ENCODE measurements around the gene CLCN7.

Gene CLCN7

GRCh38 chr16:1465567-1465915, 9.3 kb downstream of the CLCN7 start:
- TF ChIP-seq ZFX (IDR thresholded peaks at IDR 0.05; ENCODE audit: borderline replicate concordance) (no peak), CTCF (IDR thresholded peaks at IDR 0.05) (no peak)
- H3K27ac ChIP-seq, result no peak overlapping the region

GRCh38 chr16:1464894-1465566, 9.8 kb downstream of the CLCN7 start:
- H3K27ac ChIP-seq, result no peak overlapping the region
- TF ChIP-seq CTCF (IDR thresholded peaks at IDR 0.05) (no peak), ZFX (IDR thresholded peaks at IDR 0.05; ENCODE audit: borderline replicate concordance) (no peak)

GRCh38 chr16:1464196-1464893, 10.5 kb downstream of the CLCN7 start:
- no peak overlapping the region for H3K27ac ChIP-seq
- TF ChIP-seq CTCF (IDR thresholded peaks at IDR 0.05), result no peak
- TF ChIP-seq ZFX (IDR thresholded peaks at IDR 0.05; ENCODE audit: borderline replicate concordance), result no peak

- no peak for TF ChIP-seq ZFX (IDR thresholded peaks at IDR 0.05; ENCODE audit: borderline replicate concordance)
- TF ChIP-seq CTCF (IDR thresholded peaks at IDR 0.05), result no peak
- H3K27ac ChIP-seq, result no peak overlapping the region
Observed at GRCh38 chr16:1461146-1461545, 13.7 kb downstream of the CLCN7 start.

GRCh38 chr16:1460602-1461138, 14.2 kb downstream of the CLCN7 start:
- TF ChIP-seq CTCF (IDR thresholded peaks at IDR 0.05), result no peak
- no peak for TF ChIP-seq ZFX (IDR thresholded peaks at IDR 0.05; ENCODE audit: borderline replicate concordance)
- no peak overlapping the region for H3K27ac ChIP-seq

GRCh38 chr16:1459967-1460366, 14.9 kb downstream of the CLCN7 start:
- no peak for TF ChIP-seq CTCF (IDR thresholded peaks at IDR 0.05)
- no peak for TF ChIP-seq ZFX (IDR thresholded peaks at IDR 0.05; ENCODE audit: borderline replicate concordance)
- H3K27ac ChIP-seq, result no peak overlapping the region

- H3K27ac ChIP-seq, result no peak overlapping the region
- TF ChIP-seq ZFX (IDR thresholded peaks at IDR 0.05; ENCODE audit: borderline replicate concordance) (no peak), CTCF (IDR thresholded peaks at IDR 0.05) (no peak)
Observed at GRCh38 chr16:1458977-1459341, 15.9 kb downstream of the CLCN7 start.
